SK-N-SH (cell line): Measurements from ENCODE around the gene TRIM44. TPM values are rescaled to one million over a fixed set of nuclear protein-coding genes. Genes with fewer than 3 reads are reported as not detected.
"Not testable (repeated sequence)": the region's sequence is repeated elsewhere in the genome, so short reads cannot be mapped to it uniquely, and the experiment has no call there.

Experiments
- CTCF ChIA-PET: fragments of 300-600, 350-600 bp; formaldehyde crosslinking; extraction: SDS; loops from one replicate; lab custom pipeline; 2021; lab: Yijun Ruan, JAX
- POLR2A ChIA-PET: fragments of 350-600 bp; sonication (Branson Sonifier 250); formaldehyde crosslinking; extraction: SDS; loops from one replicate; lab custom pipeline; 2020; ENCODE audit warnings: antibody characterized with exemption, inconsistent platforms; lab: Yijun Ruan, JAX
- DNase-seq: peaks from one replicate; pipeline ENCODE4 v3.0.0; 2012
- H2AFZ ChIP-seq: fragments of 200-600 bp; sonication (generic); 2 replicates; pipeline ENCODE4 v1.8.1; 2016; ENCODE audit warnings: antibody characterized with exemption, mild to moderate bottlenecking, low read depth
- H3F3A ChIP-seq: fragments of 200-600 bp; sonication (generic); replicated peaks from 2 replicates; pipeline ENCODE3; 2016; ENCODE audit warnings: antibody characterized with exemption, mild to moderate bottlenecking; ENCODE audit not compliant: insufficient read depth
- H3K27ac ChIP-seq, 2 experiments: fragments of 200-500 bp in 1 of 2; fragments of 200-600 bp in 1 of 2; sonication (Bioruptor generic) in 1 of 2; sonication (generic), shearing (Covaris generic) in 1 of 2; 2 replicates each; pipeline versions ENCODE4 v1.5.1 to v1.6.1; 2014 to 2016; ENCODE audit warnings: low read depth in 2 of 2, inconsistent platforms in 1 of 2, low read length in 1 of 2, mild to moderate bottlenecking in 1 of 2, mixed read lengths in 1 of 2
- H3K27me3 ChIP-seq: fragments of 200-600 bp; sonication (generic), shearing (Covaris generic); 2 replicates; pipeline ENCODE4 v1.6.1; 2016; ENCODE audit warnings: mixed run types; ENCODE audit not compliant: insufficient read depth
- H3K36me3 ChIP-seq, 2 experiments: fragments of 200-500 bp in 1 of 2; fragments of 200-600 bp in 1 of 2; sonication (Bioruptor generic) in 1 of 2; sonication (generic) in 1 of 2; replicated peaks in 1 of 2; 2 replicates each; pipeline versions ENCODE3 to v1.5.1; 2014 to 2016; ENCODE audit warnings: low read length in 1 of 2, mild to moderate bottlenecking in 1 of 2; ENCODE audit not compliant: insufficient read depth in 2 of 2, control insufficient read depth in 1 of 2
- H3K4me1 ChIP-seq, 2 experiments: fragments of 200-500 bp in 1 of 2; fragments of 200-600 bp in 1 of 2; sonication (Bioruptor generic) in 1 of 2; sonication (generic), shearing (Covaris generic) in 1 of 2; 2 replicates each; pipeline versions ENCODE4 v1.5.1 to v1.6.1; 2014 to 2016; ENCODE audit warnings: low read depth in 1 of 2, low read length in 1 of 2, mixed run types in 1 of 2; ENCODE audit not compliant: insufficient read depth in 2 of 2, control insufficient read depth in 1 of 2
- H3K4me2 ChIP-seq: fragments of 200-600 bp; sonication (generic), shearing (Covaris generic); 2 replicates; pipeline ENCODE4 v1.6.1; 2017; ENCODE audit warnings: mixed run types
- H3K4me3 ChIP-seq, 2 experiments: fragments of 200-500 bp in 1 of 2; fragments of 200-600 bp in 1 of 2; sonication (Bioruptor generic) in 1 of 2; sonication (generic), shearing (Covaris generic) in 1 of 2; 2 replicates each; pipeline versions ENCODE4 v1.5.1 to v1.8.1; 2014 to 2016; ENCODE audit warnings: low read depth in 2 of 2, inconsistent platforms in 1 of 2, low read length in 1 of 2, mild to moderate bottlenecking in 1 of 2, mixed read lengths in 1 of 2, moderate library complexity in 1 of 2
- H3K79me2 ChIP-seq: fragments of 200-600 bp; sonication (generic); 2 replicates; pipeline ENCODE4 v1.8.1; 2017; ENCODE audit warnings: mild to moderate bottlenecking; ENCODE audit not compliant: insufficient read depth
- H3K9ac ChIP-seq: fragments of 200-600 bp; sonication (generic); 2 replicates; pipeline ENCODE4 v1.6.1; 2017; ENCODE audit warnings: mixed run types
- H3K9me2 ChIP-seq: fragments of 200-600 bp; sonication (generic); 2 replicates; pipeline ENCODE4 v1.6.1; 2017; ENCODE audit warnings: mixed run types
- H3K9me3 ChIP-seq: fragments of 200-600 bp; sonication (generic); 2 replicates; pipeline ENCODE4 v1.6.1; 2017; ENCODE audit warnings: mixed run types, mild to moderate bottlenecking, moderate library complexity
- H4K20me1 ChIP-seq: fragments of 200-600 bp; sonication (generic); 2 replicates; pipeline ENCODE4 v1.6.1; 2017; ENCODE audit warnings: mild to moderate bottlenecking, mixed run types; ENCODE audit not compliant: insufficient read depth
- CTCF ChIP-seq: fragments of 200-600 bp; sonication (generic); IDR thresholded peaks from 2 replicates; pipeline ENCODE4 v1.6.1; 2017; ENCODE audit warnings: antibody characterized with exemption, mild to moderate bottlenecking, moderate library complexity
- ELF1 ChIP-seq: IDR thresholded peaks from 2 replicates; pipeline ENCODE4 v1.4.0; 2012
- EP300 ChIP-seq, 2 experiments: IDR thresholded peaks; 2 replicates each; pipeline versions ENCODE4 v1.4.0 to v1.6.1; 2012; ENCODE audit warnings: borderline replicate concordance in 1 of 2, low read depth in 1 of 2, low read length in 1 of 2
- FOXJ3 ChIP-seq: sonication (generic); formaldehyde crosslinking; IDR thresholded peaks from 2 replicates; pipeline ENCODE4 v1.5.1; 2020; ENCODE audit warnings: mild to moderate bottlenecking, missing genetic modification reagents
- FOXM1 ChIP-seq: IDR thresholded peaks from 2 replicates; pipeline ENCODE4 v1.4.0; 2012; ENCODE audit warnings: low read depth, mild to moderate bottlenecking
- GABPA ChIP-seq: IDR thresholded peaks from 2 replicates; pipeline ENCODE4 v1.4.0; 2012; ENCODE audit warnings: low read depth, mild to moderate bottlenecking
- IRF3 ChIP-seq: fragments of 150-350 bp; IDR thresholded peaks from 2 replicates; pipeline ENCODE4 v1.6.1; 2016; ENCODE audit warnings: mild to moderate bottlenecking, low read depth, low read length
- MEF2A ChIP-seq: IDR thresholded peaks from 2 replicates; pipeline ENCODE4 v1.4.0; 2012; ENCODE audit warnings: low read depth, borderline replicate concordance
- PBX3 ChIP-seq: IDR thresholded peaks from 2 replicates; pipeline ENCODE4; 2012
- POLR2AphosphoS5 ChIP-seq: IDR thresholded peaks from 2 replicates; pipeline ENCODE4 v1.6.1; 2012; ENCODE audit warnings: low read depth, low read length
- RAD21 ChIP-seq: IDR thresholded peaks from 2 replicates; pipeline ENCODE4 v1.6.1; 2012; ENCODE audit warnings: mild to moderate bottlenecking, low read length
- RCOR1 ChIP-seq: fragments of 150-350 bp; IDR thresholded peaks from 2 replicates; pipeline ENCODE4 v1.6.1; 2017; ENCODE audit warnings: antibody characterized with exemption, low read length
- REST ChIP-seq: IDR thresholded peaks from 2 replicates; pipeline ENCODE4 v1.6.1; 2012; ENCODE audit warnings: mild to moderate bottlenecking, low read depth, low read length, moderate library complexity
- RFX5 ChIP-seq: IDR thresholded peaks from 2 replicates; pipeline ENCODE4 v1.6.1; 2012; ENCODE audit warnings: mild to moderate bottlenecking, improper control_type of control experiment, low read length
- SIN3A ChIP-seq: IDR thresholded peaks from 2 replicates; pipeline ENCODE4 v1.6.1; 2012; ENCODE audit warnings: low read depth, mild to moderate bottlenecking, low read length, moderate library complexity, borderline replicate concordance
- USF1 ChIP-seq: IDR thresholded peaks from 2 replicates; pipeline ENCODE4 v1.4.0; 2012; ENCODE audit warnings: low read depth, borderline replicate concordance
- YY1 ChIP-seq: IDR thresholded peaks from 2 replicates; pipeline ENCODE4 v1.4.0; 2012; ENCODE audit warnings: low read depth, mild to moderate bottlenecking
- ZBTB33 ChIP-seq: IDR thresholded peaks from 2 replicates; pipeline ENCODE4 v1.4.0; 2012; ENCODE audit warnings: low read depth, borderline replicate concordance
- WGBS: methylation state at CpG from one replicate; pipeline ENCODE4 v1.1.6; 2017; ENCODE audit warnings: low lambda C conversion rate; 5-methylcytosine and 5-hydroxymethylcytosine counted together
- polyA plus RNA-seq, 3 experiments: library from polyadenylated mRNA; depleted of rRNA; stranded (reverse); fragments of >200 nt; gene quantifications; 2 replicates each; pipeline ENCODE4 v1.2.3, GENCODE V29; 2012

TRIM44 gene
- polyA plus RNA-seq, 1 of the 3 experiments (the other 2 are of a cell fraction), result 34.1 TPM

- Histone ChIP-seq H3K27ac (no peak overlapping the region), H4K20me1 (peaks cover 26% of the 10 kb centered on the region), H3K9me2 (no peaks in the 10 kb centered on the region), H3K4me2 (no peak overlapping the region), H3K9ac (no peak overlapping the region), H3K4me1 (peaks cover 8 to 11% of the 10 kb centered on the region in 2 experiments; a peak in 2 of 4 replicates), H3K36me3 (peaks cover 3 to 42% of the 10 kb centered on the region in 2 experiments), H2AFZ (no peak overlapping the region)
- DNase-seq, result no peak
- CTCF ChIA-PET, result no interaction called here
- TF ChIP-seq RAD21, result no peak
- no peak for TF ChIP-seq PBX3
- no peak for TF ChIP-seq ELF1
- no peak for TF ChIP-seq GABPA
- TF ChIP-seq MEF2A, result no peak
- no peak for TF ChIP-seq CTCF
- no peak for TF ChIP-seq IRF3
- TF ChIP-seq USF1, result no peak
- TF ChIP-seq RCOR1, result no peak
- TF ChIP-seq RFX5, result no peak
- no peak for TF ChIP-seq FOXM1
- no peak for TF ChIP-seq POLR2AphosphoS5
- TF ChIP-seq SIN3A, result no peak
- no peak for TF ChIP-seq REST
- TF ChIP-seq EP300 (IDR thresholded peaks at IDR 0.05; ENCODE audit: borderline replicate concordance in 1 of 2, low read depth in 1 of 2, low read length in 1 of 2), result no peak
- TF ChIP-seq FOXJ3 (CRISPR knock-in tag), result no peak
- no peak for TF ChIP-seq ZBTB33
- TF ChIP-seq YY1, result no peak
- TF ChIP-seq, all 33 proteins: peak for 0
- no peak overlapping the region for H3K4me3 ChIP-seq
- H3F3A ChIP-seq, result peaks cover 7% of the 10 kb centered on the region
- WGBS, result 100% methylated on average over 1 of the region's 1 CpG
- peaks cover 94% of the 10 kb centered on the region for H3K79me2 ChIP-seq
- no peaks in the 10 kb centered on the region for H3K27me3 ChIP-seq
- H3K9me3 ChIP-seq, result peaks cover 12% of the 10 kb centered on the region; the same call in 1 of the 2 replicates
- POLR2A ChIA-PET, result no interaction called here
These were observed 4.7 kb downstream of the TRIM44 start for GRCh38 chr11:35667257-35667656.

GRCh38 chr11:35668350-35668749 is 5.8 kb downstream of the TRIM44 start:
- H3K27ac ChIP-seq, POLR2A ChIA-PET, H3K4me1 ChIP-seq, DNase-seq, CTCF ChIA-PET, H3K9me2 ChIP-seq, H2AFZ ChIP-seq, H3F3A ChIP-seq, H3K4me2 ChIP-seq, H3K9ac ChIP-seq, H3K4me3 ChIP-seq, H3K27me3 ChIP-seq: not testable (repeated sequence)
- Histone ChIP-seq H4K20me1 (peaks cover 32% of the 10 kb centered on the region), H3K9me3 (peaks cover 12% of the 10 kb centered on the region; the same call in 1 of the 2 replicates), H3K36me3 (peaks cover 3 to 40% of the 10 kb centered on the region in 2 experiments), H3K79me2 (peaks cover 100% of the 10 kb centered on the region)
- WGBS, result 97% methylated on average over 3 of the region's 3 CpGs
